Esophagus (tissue), 2 donors: Measurements from ENCODE around the gene SIGLEC11. TPM values are rescaled to one million over a fixed set of nuclear protein-coding genes. Genes with fewer than 3 reads are reported as not detected.

ENCODE experiments used
- H3K27ac ChIP-seq, 2 donors: one replicate each; pipeline ENCODE4 v1.5.1; 2013; ENCODE audit warnings: low read depth in 2 of 2, mild to moderate bottlenecking in 2 of 2, inconsistent platforms in 1 of 2, low read length in 1 of 2, moderate library complexity in 1 of 2
- H3K27me3 ChIP-seq, 2 donors: one replicate each; pipeline ENCODE4 v1.6.1; 2013; ENCODE audit warnings: low read length in 2 of 2, control low read depth in 1 of 2, mild to moderate bottlenecking in 1 of 2; ENCODE audit not compliant: insufficient read depth in 2 of 2, control insufficient read depth in 1 of 2
- H3K36me3 ChIP-seq, 2 donors: one replicate each; pipeline ENCODE4 v1.6.1; 2013; ENCODE audit warnings: low read length in 1 of 2; ENCODE audit not compliant: control insufficient read depth in 2 of 2, insufficient read depth in 2 of 2
- H3K4me1 ChIP-seq, 2 donors: one replicate each; pipeline ENCODE4 v1.6.1; 2013; ENCODE audit warnings: low read length in 1 of 2; ENCODE audit not compliant: control insufficient read depth in 2 of 2, insufficient read depth in 2 of 2
- H3K4me3 ChIP-seq, 2 donors: one replicate each; pipeline ENCODE4 v1.5.1; 2013; ENCODE audit warnings: low read length in 2 of 2, mild to moderate bottlenecking in 2 of 2, low read depth in 1 of 2, moderate library complexity in 1 of 2
- H3K9me3 ChIP-seq, 2 donors: one replicate each; pipeline ENCODE4 v1.6.1; 2013; ENCODE audit warnings: mild to moderate bottlenecking in 2 of 2, low read depth in 1 of 2, low read length in 1 of 2, moderate library complexity in 1 of 2; ENCODE audit not compliant: control insufficient read depth in 2 of 2, insufficient read depth in 1 of 2
- WGBS, 2 donors: extraction: QIAGEN DNeasy Blood & Tissue Kit; methylation state at CpG; one replicate each; pipeline ENCODE4 v1.1.7; 2013; 5-methylcytosine and 5-hydroxymethylcytosine counted together
- polyA plus RNA-seq, 2 donors: library from polyadenylated mRNA; stranded (reverse); fragments of 200-250 nt; gene quantifications; one replicate each; pipeline ENCODE4 v1.2.3, GENCODE V29; 2013
- donor health status: healthy with polysubstance abuse.
- donor health status: Bipolar disorder and iron deficiency.

Gene SIGLEC11
- polyA plus RNA-seq, 2 donors: 0.11 to 0.16 TPM

- no peaks in the 10 kb centered on the region for H3K27me3 ChIP-seq
- no peak overlapping the region for H3K27ac ChIP-seq
- H3K4me3 ChIP-seq: no peak overlapping the region
- H3K36me3 ChIP-seq: peaks cover 13 to 37% of the 10 kb centered on the region in 2 donors
- no peaks in the 10 kb centered on the region for H3K9me3 ChIP-seq
- H3K4me1 ChIP-seq: no peaks in the 10 kb centered on the region
- 89 to 90% methylated on average over 11 of the region's 11 CpGs for WGBS, 2 donors
These were observed 23.5 kb upstream of the SIGLEC11 start for GRCh38 chr19:49984491-49984890.

- 43% methylated on average over 10 of the region's 10 CpGs for WGBS, 2 donors
- no peak overlapping the region for H3K4me3 ChIP-seq
- H3K36me3 ChIP-seq: peaks cover 9 to 32% of the 10 kb centered on the region in 2 donors
- H3K9me3 ChIP-seq: no peaks in the 10 kb centered on the region
- H3K27ac ChIP-seq: no peak overlapping the region
- no peaks in the 10 kb centered on the region for H3K4me1 ChIP-seq
- H3K27me3 ChIP-seq: no peaks in the 10 kb centered on the region
These were observed 22.8 kb upstream of the SIGLEC11 start for GRCh38 chr19:49983645-49984229.

GRCh38 chr19:49981603-49982593, 20.9 kb upstream of the SIGLEC11 start:
- H3K9me3 ChIP-seq: no peaks in the 10 kb centered on the region
- H3K27ac ChIP-seq: no peak overlapping the region
- H3K27me3 ChIP-seq: no peaks in the 10 kb centered on the region
- 77 to 85% methylated on average over 21 of the region's 21 CpGs for WGBS, 2 donors
- H3K36me3 ChIP-seq: peaks cover 7 to 33% of the 10 kb centered on the region in 2 donors
- H3K4me1 ChIP-seq: no peaks in the 10 kb centered on the region
- H3K4me3 ChIP-seq: no peak overlapping the region

GRCh38 chr19:49978324-49978723, 17.4 kb upstream of the SIGLEC11 start:
- Histone ChIP-seq H3K27ac (no peak overlapping the region), H3K36me3 (peaks cover 5 to 13% of the 10 kb centered on the region in 2 donors), H3K27me3 (no peaks in the 10 kb centered on the region), H3K4me3 (no peak overlapping the region), H3K9me3 (no peaks in the 10 kb centered on the region), H3K4me1 (no peaks in the 10 kb centered on the region)
- WGBS, 2 donors: 84 to 86% methylated on average over 11 of the region's 11 CpGs

GRCh38 chr19:49977881-49978280, 16.9 kb upstream of the SIGLEC11 start:
- H3K27me3 ChIP-seq: no peaks in the 10 kb centered on the region
- H3K4me3 ChIP-seq: no peak overlapping the region
- 85% methylated on average over 18 of the region's 18 CpGs for WGBS, 2 donors
- no peaks in the 10 kb centered on the region for H3K9me3 ChIP-seq
- H3K36me3 ChIP-seq: peaks cover 5 to 13% of the 10 kb centered on the region in 2 donors
- no peaks in the 10 kb centered on the region for H3K4me1 ChIP-seq
- H3K27ac ChIP-seq: no peak overlapping the region

GRCh38 chr19:49977076-49977475, 16.1 kb upstream of the SIGLEC11 start:
- H3K4me1 ChIP-seq: peaks cover 0 to 2% of the 10 kb centered on the region in 2 donors
- H3K27ac ChIP-seq: no peak overlapping the region
- H3K9me3 ChIP-seq: no peaks in the 10 kb centered on the region
- H3K4me3 ChIP-seq: no peak overlapping the region
- 80 to 85% methylated on average over 13 of the region's 13 CpGs for WGBS, 2 donors
- no peaks in the 10 kb centered on the region for H3K27me3 ChIP-seq
- peaks cover 5 to 13% of the 10 kb centered on the region in 2 donors for H3K36me3 ChIP-seq

GRCh38 chr19:49976496-49976895, 15.5 kb upstream of the SIGLEC11 start:
- H3K36me3 ChIP-seq: peaks cover 5 to 9% of the 10 kb centered on the region in 2 donors
- H3K9me3 ChIP-seq: no peaks in the 10 kb centered on the region
- H3K27me3 ChIP-seq: no peaks in the 10 kb centered on the region
- peaks cover 0 to 3% of the 10 kb centered on the region in 2 donors for H3K4me1 ChIP-seq
- 81 to 87% methylated on average over 3 of the region's 3 CpGs for WGBS, 2 donors
- H3K4me3 ChIP-seq: no peak overlapping the region
- no peak overlapping the region for H3K27ac ChIP-seq

GRCh38 chr19:49975051-49975450, 14.1 kb upstream of the SIGLEC11 start:
- WGBS, 2 donors: 78 to 80% methylated on average over 7 of the region's 7 CpGs
- Histone ChIP-seq H3K27me3 (no peaks in the 10 kb centered on the region), H3K9me3 (no peaks in the 10 kb centered on the region), H3K27ac (no peak overlapping the region), H3K36me3 (peaks cover 5 to 9% of the 10 kb centered on the region in 2 donors), H3K4me1 (peaks cover 0 to 3% of the 10 kb centered on the region in 2 donors), H3K4me3 (no peak overlapping the region)

GRCh38 chr19:49973987-49974386, 13.0 kb upstream of the SIGLEC11 start:
- H3K4me1 ChIP-seq: peaks cover 0 to 3% of the 10 kb centered on the region in 2 donors
- 88% methylated on average over 18 of the region's 18 CpGs for WGBS, 2 donors
- peaks cover 5 to 9% of the 10 kb centered on the region in 2 donors for H3K36me3 ChIP-seq
- no peaks in the 10 kb centered on the region for H3K9me3 ChIP-seq
- no peak overlapping the region for H3K4me3 ChIP-seq
- no peaks in the 10 kb centered on the region for H3K27me3 ChIP-seq
- no peak overlapping the region for H3K27ac ChIP-seq
